Upper lobe of left lung (tissue), 6 donors: Measurements from ENCODE around the gene TFR2. TPM values are rescaled to one million over a fixed set of nuclear protein-coding genes. Genes with fewer than 3 reads are reported as not detected.

ENCODE experiments used
- ATAC-seq, 2 donors: fragments of 200-7000 bp; cut with Tn5 transposase; one replicate each; pipeline ENCODE4 v1.9.1; 2022; ENCODE audit warnings: mild to moderate bottlenecking in 2 of 2, moderate library complexity in 2 of 2; ENCODE audit not compliant: low FRiP score in 2 of 2
- DNase-seq, 2 donors: peaks; one replicate each; pipeline ENCODE4 v3.0.0-alpha.2; 2019 to 2020
- H3K27ac ChIP-seq, 4 donors: fragments of 200-600 bp; sonication (generic); one replicate each; pipeline ENCODE4 v1.5.1; 2016 to 2019
- H3K27me3 ChIP-seq, 4 donors: fragments of 200-600 bp; sonication (generic); one replicate each; pipeline ENCODE4 v1.5.1; 2017 to 2019
- H3K36me3 ChIP-seq, 4 donors: fragments of 200-600 bp; sonication (generic); one replicate each; pipeline ENCODE4 v1.5.1; 2016 to 2019
- H3K4me1 ChIP-seq, 4 donors: fragments of 200-600 bp; sonication (generic); one replicate each; pipeline ENCODE4 v1.5.1; 2018 to 2019
- H3K4me3 ChIP-seq, 4 donors: fragments of 200-600 bp; sonication (generic); one replicate each; pipeline ENCODE4 v1.5.1; 2017 to 2019; ENCODE audit warnings: mild to moderate bottlenecking in 2 of 4, moderate library complexity in 1 of 4
- H3K9me3 ChIP-seq, 4 donors: fragments of 200-600 bp; sonication (generic); one replicate each; pipeline ENCODE4 v1.5.1; 2018 to 2019
- CTCF ChIP-seq, 6 experiments: fragments of 450-650 bp in 4 of 6; fragments of 200-600 bp in 2 of 6; sonication (generic) in 2 of 6; IDR thresholded peaks; one replicate each; pipeline ENCODE4 v1.5.1; 2016 to 2019; ENCODE audit warnings: antibody characterized with exemption in 6 of 6
- EP300 ChIP-seq, 4 donors: sonication (generic); formaldehyde crosslinking; IDR thresholded peaks; one replicate each; pipeline ENCODE4 v1.5.1; 2017; ENCODE audit warnings: antibody characterized with exemption in 4 of 4, control low read depth in 2 of 4
- POLR2A ChIP-seq, 4 donors: fragments of 450-650 bp; IDR thresholded peaks; one replicate each; pipeline ENCODE4 v1.5.1; 2016 to 2017; ENCODE audit warnings: antibody characterized with exemption in 4 of 4, mild to moderate bottlenecking in 2 of 4
- POLR2AphosphoS5 ChIP-seq, 2 donors: sonication (generic); formaldehyde crosslinking; IDR thresholded peaks; one replicate each; pipeline ENCODE4 v1.5.1; 2017; ENCODE audit warnings: antibody characterized with exemption in 2 of 2
- WGBS, 2 donors: methylation state at CpG; one replicate each; pipeline ENCODE4 v1.1.5; 2017 to 2018; 5-methylcytosine and 5-hydroxymethylcytosine counted together
- total RNA-seq, 6 donors: library from RNA; depleted of rRNA in 4 of 6; stranded (reverse); fragments of >200 nt in 4 of 6; gene quantifications; one replicate each; pipeline versions ENCODE4 v1.1.0 to v1.2.1, GENCODE V29; 2016 to 2021
- donor health status: DM: no; HTN: no; CAD: no; lungs with moderate emphysema.
- donor health status: DM: no; HTN: yes; CAD: no; lungs with severe emphysema.

Gene TFR2
- total RNA-seq, 6 donors from 2014 or later = 0.20 to 2.1 (median 0.89) TPM; not detected in 1

GRCh38 chr7:100629117-100629716 is 12.1 kb downstream of the TFR2 start:
- TF ChIP-seq POLR2AphosphoS5 (IDR thresholded peaks at IDR 0.05) = no peak
- TF ChIP-seq EP300 (IDR thresholded peaks at IDR 0.05) = no peak
- TF ChIP-seq POLR2A (IDR thresholded peaks at IDR 0.05) = no peak
- peak in 2 of 6 experiments; percentile 5 to 21 for TF ChIP-seq CTCF (IDR thresholded peaks at IDR 0.05)
- H3K4me1 ChIP-seq = peaks cover 15 to 27% (median 19%) of the 10 kb centered on the region in 4 donors
- no peak for ATAC-seq
- no peaks in the 10 kb centered on the region for H3K36me3 ChIP-seq
- H3K27me3 ChIP-seq = peaks cover 0 to 9% (median 1%) of the 10 kb centered on the region in 4 donors
- peak in 1 of 2 donors; percentile 27 for DNase-seq
- 76 to 80% methylated on average over 7 to 11 of the region's 11 CpGs for WGBS, 2 donors
- no peak overlapping the region for H3K27ac ChIP-seq
- no peak overlapping the region for H3K4me3 ChIP-seq
- H3K9me3 ChIP-seq = no peaks in the 10 kb centered on the region

GRCh38 chr7:100627238-100627549 is 14.2 kb downstream of the TFR2 start:
- no peak for DNase-seq
- Histone ChIP-seq H3K27me3 (no peaks in the 10 kb centered on the region), H3K4me1 (peaks cover 8 to 13% (median 10%) of the 10 kb centered on the region in 4 donors), H3K9me3 (no peaks in the 10 kb centered on the region), H3K36me3 (no peaks in the 10 kb centered on the region), H3K27ac (peak overlapping the region in 2 of 4 donors; percentile 52 to 67), H3K4me3 (no peak overlapping the region)
- no peak for TF ChIP-seq POLR2A (IDR thresholded peaks at IDR 0.05)
- TF ChIP-seq EP300 (IDR thresholded peaks at IDR 0.05) = no peak
- ATAC-seq = no peak
- 83 to 86% methylated on average over 11 to 18 of the region's 21 CpGs for WGBS, 2 donors

- WGBS, 2 donors = 3 to 7% methylated on average over 11 to 37 of the region's 37 CpGs
- H3K36me3 ChIP-seq = no peaks in the 10 kb centered on the region
- H3K27me3 ChIP-seq = no peaks in the 10 kb centered on the region
- peak overlapping the region in 3 of 4 donors; percentile 1 to 67 (median 52) for H3K27ac ChIP-seq
- peak; percentile 84 to 97 for DNase-seq
- H3K9me3 ChIP-seq = no peaks in the 10 kb centered on the region
- TF ChIP-seq CTCF (IDR thresholded peaks at IDR 0.05) = no peak
- no peak for TF ChIP-seq EP300 (IDR thresholded peaks at IDR 0.05)
- TF ChIP-seq POLR2A (IDR thresholded peaks at IDR 0.05) = no peak
- TF ChIP-seq POLR2AphosphoS5 (IDR thresholded peaks at IDR 0.05) = no peak
- peaks cover 8 to 13% (median 10%) of the 10 kb centered on the region in 4 donors for H3K4me1 ChIP-seq
- H3K4me3 ChIP-seq = peak overlapping the region in 3 of 4 donors; percentile 21 to 43 (median 28)
- peak; percentile 93 to 97 for ATAC-seq
Measured at GRCh38 chr7:100626530-100627237, 14.7 kb downstream of the TFR2 start.

GRCh38 chr7:100626055-100626454 is 15.3 kb downstream of the TFR2 start:
- peak overlapping the region in 2 of 4 donors; percentile 52 to 67 for H3K27ac ChIP-seq
- no peaks in the 10 kb centered on the region for H3K9me3 ChIP-seq
- no peaks in the 10 kb centered on the region for H3K36me3 ChIP-seq
- peaks cover 8 to 13% (median 10%) of the 10 kb centered on the region in 4 donors for H3K4me1 ChIP-seq
- no peak for ATAC-seq
- H3K27me3 ChIP-seq = no peaks in the 10 kb centered on the region
- DNase-seq = no peak
- WGBS, 2 donors = 10 to 25% methylated on average over 3 of the region's 3 CpGs
- H3K4me3 ChIP-seq = peak overlapping the region in 3 of 4 donors; percentile 21 to 43 (median 28)
- TF ChIP-seq EP300 (IDR thresholded peaks at IDR 0.05) (no peak), POLR2AphosphoS5 (IDR thresholded peaks at IDR 0.05) (no peak), CTCF (IDR thresholded peaks at IDR 0.05) (no peak), POLR2A (IDR thresholded peaks at IDR 0.05) (no peak)

- 87 to 90% methylated on average over 15 of the region's 15 CpGs for WGBS, 2 donors
- H3K36me3 ChIP-seq = no peaks in the 10 kb centered on the region
Measured at GRCh38 chr7:100623951-100624824, 17.2 kb downstream of the TFR2 start.

More at GRCh38 chr7:100623951-100624824, 17.2 kb downstream of the TFR2 start:
- H3K4me1 ChIP-seq = peaks cover 8 to 13% (median 10%) of the 10 kb centered on the region in 4 donors
- H3K4me3 ChIP-seq = no peak overlapping the region
- DNase-seq = no peak
- TF ChIP-seq CTCF (IDR thresholded peaks at IDR 0.05) (no peak), POLR2AphosphoS5 (IDR thresholded peaks at IDR 0.05) (no peak), EP300 (IDR thresholded peaks at IDR 0.05) (no peak), POLR2A (IDR thresholded peaks at IDR 0.05) (no peak)
- H3K27me3 ChIP-seq = no peaks in the 10 kb centered on the region
- no peak for ATAC-seq
- H3K9me3 ChIP-seq = no peaks in the 10 kb centered on the region
- H3K27ac ChIP-seq = no peak overlapping the region
